ENCODE results near the gene PRR22. TPM values are rescaled to one million over a fixed set of nuclear protein-coding genes. Genes with fewer than 3 reads are reported as not detected.
"Not testable (repeated sequence)": the region's sequence is repeated elsewhere in the genome, so short reads cannot be mapped to it uniquely, and the experiment has no call there.

The PRR22 gene
- total RNA-seq, 4 donors from 2014 or later, result 1.3 to 5.0 (median 2.1) TPM

DNA sequence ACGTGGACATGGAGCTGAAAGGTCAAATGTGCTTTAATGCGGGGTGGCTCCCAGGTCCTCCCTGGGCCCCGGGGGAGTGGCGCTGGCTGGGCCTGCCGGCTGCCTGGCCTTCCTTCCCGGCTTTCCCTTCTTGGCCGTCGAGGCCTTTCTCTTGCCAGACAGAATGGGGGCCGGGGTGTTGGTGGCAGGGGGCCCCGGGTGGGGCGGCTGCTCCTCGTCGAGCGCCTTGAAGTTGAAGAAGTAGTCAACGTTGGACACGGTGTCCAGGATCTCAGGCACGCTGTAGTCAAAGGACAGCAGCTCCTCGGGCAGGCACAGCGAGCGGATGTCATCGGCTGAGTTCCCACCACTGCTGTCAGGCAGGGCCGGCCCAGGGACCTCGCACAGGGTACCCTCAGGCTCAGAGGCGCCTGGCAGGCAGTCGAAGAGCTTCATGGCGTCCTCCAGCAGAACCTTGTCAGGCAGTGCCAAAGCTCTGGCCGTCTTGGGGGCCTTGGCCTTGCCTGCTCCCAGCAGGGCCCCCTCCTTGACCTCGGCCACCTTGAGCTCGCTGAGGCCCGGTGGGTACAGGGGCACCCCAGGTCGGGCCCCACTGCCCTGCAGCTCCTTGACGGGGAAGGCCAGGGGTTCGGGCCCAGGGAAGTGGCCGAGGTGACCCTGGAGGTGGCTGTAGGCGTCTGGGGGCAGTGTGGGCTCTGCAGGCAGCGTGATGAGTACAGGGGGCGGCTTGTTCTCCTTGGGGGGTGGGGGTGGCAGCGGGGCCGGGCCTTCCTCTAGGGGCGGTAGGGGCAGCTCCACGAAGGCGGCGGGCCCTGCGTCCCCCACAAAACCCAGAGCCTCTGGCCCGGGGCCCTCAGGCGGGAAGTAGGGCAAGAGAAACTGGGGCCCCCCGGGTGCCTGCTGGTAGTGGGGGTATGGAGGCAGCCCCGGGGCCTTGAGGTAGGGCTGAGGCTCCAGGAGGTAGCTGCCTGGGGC lies 1.3 kb downstream of the PRR22 start:
- Histone ChIP-seq H3K27ac (no peak overlapping the region), H3K9me3 (no peaks in the 10 kb centered on the region), H3K36me3 (peaks cover 34 to 56% (median 35%) of the 10 kb centered on the region in 3 donors), H3K27me3 (no peaks in the 10 kb centered on the region), H3K4me1 (no peaks in the 10 kb centered on the region), H3K4me3 (no peak overlapping the region)
- 64 to 78% methylated on average over 7 of the region's 48 CpGs for WGBS, 2 donors
- no peak for TF ChIP-seq CTCF (IDR thresholded peaks at IDR 0.05)
- TF ChIP-seq POLR2A (IDR thresholded peaks at IDR 0.05), result no peak
- intact Hi-C loops (cut with DNase I), result no loop called here
- DNase-seq, result no peak

GRCh38 chr19:5782322-5782721 lies 2.2 kb downstream of the PRR22 start:
- intact Hi-C loops (cut with DNase I), result no loop called here
- H3K36me3 ChIP-seq, result peaks cover 25 to 47% (median 26%) of the 10 kb centered on the region in 3 donors
- DNase-seq, result no peak
- TF ChIP-seq POLR2A (IDR thresholded peaks at IDR 0.05) (no peak), CTCF (IDR thresholded peaks at IDR 0.05) (no peak)
- H3K9me3 ChIP-seq, result no peaks in the 10 kb centered on the region
- H3K27ac ChIP-seq, result no peak overlapping the region
- WGBS, 2 donors, result 83% methylated on average over 2 of the region's 9 CpGs; no CpG with 5 or more reads in 1 of the 2 donors
- no peaks in the 10 kb centered on the region for H3K4me1 ChIP-seq
- H3K27me3 ChIP-seq, result no peaks in the 10 kb centered on the region
- H3K4me3 ChIP-seq, result no peak overlapping the region

DNA sequence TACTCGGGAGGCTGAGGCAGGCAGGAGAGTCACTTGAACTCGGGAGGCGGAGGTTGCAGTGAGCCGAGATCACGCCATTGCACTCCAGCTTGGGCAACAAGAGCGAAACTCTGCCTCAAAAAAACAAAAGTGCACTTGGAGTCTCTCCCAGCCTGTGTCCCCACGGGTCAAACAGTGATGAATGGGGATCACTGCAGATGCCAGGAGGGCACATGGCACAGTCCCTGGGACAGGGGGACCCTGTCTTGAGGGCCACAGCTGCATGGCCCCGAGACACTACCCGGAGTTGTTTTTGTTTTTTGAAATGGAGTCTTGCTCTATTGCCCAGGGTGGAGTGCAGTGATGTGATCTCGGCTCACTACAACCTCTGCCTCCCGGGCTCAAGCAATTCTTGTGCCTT lies 3.6 kb downstream of the PRR22 start:
- WGBS, 2 donors, result 80 to 82% methylated on average over 6 to 11 of the region's 11 CpGs
- H3K27me3 ChIP-seq; H3K4me1 ChIP-seq; H3K27ac ChIP-seq; DNase-seq; intact Hi-C loops (cut with DNase I); H3K9me3 ChIP-seq; H3K4me3 ChIP-seq: not testable (repeated sequence)
- H3K36me3 ChIP-seq, result peaks cover 11 to 32% (median 12%) of the 10 kb centered on the region in 3 donors

- TF ChIP-seq CTCF (IDR thresholded peaks at IDR 0.05) (no peak), POLR2A (IDR thresholded peaks at IDR 0.05) (no peak)
- DNase-seq, result no peak
Measured at GRCh38 chr19:5778402-5778801, 6.1 kb downstream of the PRR22 start.

DNA sequence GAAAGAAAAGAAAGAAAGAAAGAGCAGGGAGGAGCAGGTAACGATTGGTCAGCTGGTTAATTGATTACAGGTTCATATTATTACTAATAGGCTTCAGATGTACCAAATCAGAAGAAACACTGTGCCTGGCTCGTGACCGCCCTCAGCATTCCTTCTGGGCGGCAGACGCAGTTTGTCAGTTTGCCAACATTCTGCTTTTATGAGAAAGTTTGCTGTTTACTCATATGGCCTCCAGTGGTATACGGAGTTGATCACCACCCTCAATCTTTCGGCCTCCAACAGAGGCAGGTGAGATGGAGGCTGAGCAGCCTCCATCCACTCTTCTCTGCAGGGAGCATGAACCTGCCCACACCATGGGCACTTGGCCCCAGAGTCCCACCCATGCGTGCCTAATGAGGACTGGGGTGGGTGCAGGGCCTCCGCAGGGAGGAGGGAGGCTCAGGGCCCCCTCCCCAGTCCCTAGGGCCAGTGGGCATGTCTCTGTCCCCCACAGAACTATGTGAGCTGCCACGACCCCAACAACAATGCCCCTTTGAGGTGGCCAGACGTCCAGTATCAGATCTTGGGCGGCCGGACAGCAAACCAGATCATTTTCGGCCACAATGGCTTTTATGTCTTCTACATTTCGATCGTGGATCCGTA lies 8.8 kb downstream of the PRR22 start:
- peaks cover 0 to 5% (median 0%) of the 10 kb centered on the region in 4 donors for H3K27me3 ChIP-seq
- H3K27ac ChIP-seq, result no peak overlapping the region
- peaks cover 0 to 7% (median 0%) of the 10 kb centered on the region in 3 donors for H3K4me1 ChIP-seq
- WGBS, 2 donors, result 44 to 53% methylated on average over 9 to 10 of the region's 17 CpGs
- TF ChIP-seq POLR2A (IDR thresholded peaks at IDR 0.05) (no peak), CTCF (IDR thresholded peaks at IDR 0.05) (no peak)
- intact Hi-C loops (cut with DNase I), result no loop called here
- no peaks in the 10 kb centered on the region for H3K36me3 ChIP-seq
- no peak for DNase-seq
- H3K9me3 ChIP-seq, result no peaks in the 10 kb centered on the region
- H3K4me3 ChIP-seq, result no peak overlapping the region

More at GRCh38 chr19:5778402-5778801, 6.1 kb downstream of the PRR22 start:
- Histone ChIP-seq H3K36me3 (peaks cover 0 to 7% (median 0%) of the 10 kb centered on the region in 3 donors), H3K4me1 (peaks cover 0 to 6% (median 0%) of the 10 kb centered on the region in 3 donors), H3K27ac (no peak overlapping the region), H3K9me3 (no peaks in the 10 kb centered on the region), H3K4me3 (no peak overlapping the region), H3K27me3 (no peaks in the 10 kb centered on the region)
- intact Hi-C loops (cut with DNase I), result no loop called here
- WGBS, 2 donors, result 78 to 82% methylated on average over 9 to 13 of the region's 17 CpGs
